Ramos (cell line): ENCODE results near the gene KCTD16.

Source experiments
- in situ Hi-C: fragments of 300-500 bp; cut with MboI; formaldehyde crosslinking; loops from one replicate; pipeline ENCODE4 v1.14.3; 2022; ENCODE audit warnings: low sequenced_read_pairs; ENCODE audit not compliant: unreplicated experiment

KCTD16 gene

GRCh38 chr5:144429905-144430304, 259.2 kb downstream of the KCTD16 start:
- in situ Hi-C loops: no loop called here

DNA sequence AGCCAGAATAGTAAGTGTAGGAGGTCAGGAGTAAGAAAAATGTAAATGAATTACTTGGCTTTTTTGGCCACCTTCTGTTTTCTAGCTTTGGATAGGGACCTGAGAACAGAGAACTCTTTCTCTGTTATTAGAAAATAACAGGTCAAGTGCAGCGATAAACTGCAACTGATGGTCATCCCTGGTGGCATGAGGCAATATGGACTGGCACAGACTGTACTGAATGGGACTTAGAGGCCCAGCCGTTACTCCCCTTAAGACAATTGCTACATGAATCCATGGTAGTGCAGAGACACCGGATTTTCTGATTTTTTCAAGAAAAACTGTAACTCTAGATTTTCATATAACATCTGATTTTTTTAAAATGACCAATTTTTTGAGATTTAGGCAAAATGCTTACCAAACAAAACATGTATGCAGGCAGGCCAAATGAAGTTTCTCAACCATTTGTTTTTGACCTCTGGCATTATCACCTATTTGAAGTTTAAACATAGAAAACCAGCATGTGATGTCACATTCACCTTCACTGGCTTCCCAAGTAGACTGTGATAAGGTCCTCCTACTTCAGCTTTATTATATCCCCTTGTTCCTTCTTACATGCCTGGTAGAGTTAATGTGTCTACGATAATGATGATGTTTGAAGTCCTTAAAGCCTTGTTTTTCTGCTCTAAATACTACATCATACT, 262.6 kb downstream of the KCTD16 start:
- in situ Hi-C loops: no loop called here

DNA sequence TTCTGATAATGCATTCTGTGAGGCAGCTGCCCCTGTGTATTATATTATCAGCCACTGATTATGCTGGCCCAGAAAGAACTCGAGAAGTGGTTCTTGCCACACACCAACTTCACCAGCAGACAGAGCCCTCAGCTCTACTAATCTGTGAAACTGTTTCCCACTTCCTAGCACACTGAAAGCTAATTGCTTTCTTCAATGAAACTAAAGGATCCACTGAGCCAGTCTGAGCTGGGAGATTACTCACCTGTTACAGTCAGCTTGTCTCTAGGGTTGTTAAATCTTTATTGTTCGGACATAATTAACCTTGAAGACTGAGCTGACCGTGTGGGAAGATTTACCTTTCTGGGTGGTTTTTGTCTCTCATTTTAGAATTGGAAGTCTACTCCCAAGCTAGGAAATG, 263.2 kb downstream of the KCTD16 start:
- in situ Hi-C loops: no loop called here

DNA sequence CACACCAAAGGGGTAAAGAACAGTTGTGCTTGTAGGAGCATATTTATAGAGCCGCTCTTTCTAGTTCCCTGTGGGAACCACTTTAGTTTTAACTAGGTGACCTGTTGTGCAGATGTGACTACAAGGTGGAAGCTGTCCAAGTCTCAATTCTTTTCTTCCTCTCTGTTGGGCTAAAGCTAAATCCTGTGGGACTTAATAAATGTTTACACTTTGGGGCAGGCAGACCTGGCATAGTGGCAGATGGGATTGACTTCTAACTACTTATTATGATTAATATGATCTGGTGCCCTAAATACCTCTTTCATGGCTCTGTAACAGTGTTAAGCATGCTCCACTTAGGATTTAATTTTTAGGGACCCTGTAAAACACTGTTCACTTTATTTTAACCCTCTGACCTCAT, 265.3 kb downstream of the KCTD16 start:
- in situ Hi-C loops: no loop called here

DNA sequence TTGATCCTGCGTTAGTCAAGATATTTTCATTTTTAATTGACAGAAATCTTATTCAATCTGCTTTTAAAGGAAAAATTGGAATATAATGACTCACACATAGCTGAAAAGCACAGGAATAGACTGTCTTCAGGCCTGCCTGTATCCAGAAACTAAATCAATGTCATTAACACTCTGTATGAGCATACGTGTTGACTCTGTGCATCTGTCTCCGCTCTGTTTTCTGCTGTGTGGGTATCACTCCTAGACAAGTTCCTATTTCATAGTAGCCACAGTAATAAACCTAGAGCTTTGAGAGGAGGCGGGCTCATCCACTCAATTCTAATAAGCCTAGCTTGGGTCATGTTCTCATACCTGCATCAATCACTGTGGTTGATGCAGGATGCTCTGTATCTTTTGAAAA, 267.6 kb downstream of the KCTD16 start:
- in situ Hi-C loops: no loop called here

DNA sequence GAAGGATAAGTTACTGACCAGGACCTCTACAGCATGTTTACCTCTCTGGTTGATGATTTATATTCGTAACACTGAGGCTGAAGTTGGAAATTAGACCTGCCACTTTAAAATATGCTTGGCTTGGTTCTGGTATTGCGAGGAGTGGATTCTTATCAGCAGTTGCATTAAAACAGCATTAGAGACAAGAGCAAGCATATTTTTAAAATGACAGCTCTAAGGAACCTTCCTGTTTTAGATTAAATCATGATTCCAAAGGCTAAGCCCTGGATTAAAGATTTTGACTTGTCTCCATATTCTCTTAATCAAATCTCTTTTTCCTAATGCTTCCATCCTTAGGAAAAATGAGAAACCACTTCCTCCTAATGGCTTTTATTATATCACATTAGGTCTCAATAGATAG, 277.8 kb downstream of the KCTD16 start:
- in situ Hi-C loops: no loop called here

GRCh38 chr5:144451187-144451973, 280.7 kb downstream of the KCTD16 start:
- in situ Hi-C loops: no loop called here

DNA sequence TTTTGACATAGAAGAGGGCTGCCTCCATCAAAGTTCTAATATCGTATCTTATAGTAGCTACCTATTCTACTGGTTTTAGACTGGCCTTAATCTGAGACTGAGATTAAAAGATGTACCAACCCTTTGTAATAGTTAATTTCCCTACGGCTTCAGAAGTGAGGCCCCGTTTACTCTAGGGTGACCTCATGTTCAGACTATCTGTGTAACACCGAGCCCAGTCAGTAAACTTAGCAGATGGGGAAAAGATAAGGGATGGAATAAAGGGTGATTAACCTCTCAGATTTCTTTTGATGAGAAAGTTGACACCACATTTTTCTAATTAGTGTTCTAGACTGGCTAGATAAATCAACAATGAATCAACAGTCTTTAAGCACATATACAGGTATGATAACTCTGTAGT, 283.1 kb downstream of the KCTD16 start:
- in situ Hi-C loops: no loop called here

GRCh38 chr5:144457160-144457559, 286.5 kb downstream of the KCTD16 start:
- in situ Hi-C loops: no loop called here

- in situ Hi-C loops: no loop called here
These were observed 287.5 kb downstream of the KCTD16 start for GRCh38 chr5:144458216-144458615.

DNA sequence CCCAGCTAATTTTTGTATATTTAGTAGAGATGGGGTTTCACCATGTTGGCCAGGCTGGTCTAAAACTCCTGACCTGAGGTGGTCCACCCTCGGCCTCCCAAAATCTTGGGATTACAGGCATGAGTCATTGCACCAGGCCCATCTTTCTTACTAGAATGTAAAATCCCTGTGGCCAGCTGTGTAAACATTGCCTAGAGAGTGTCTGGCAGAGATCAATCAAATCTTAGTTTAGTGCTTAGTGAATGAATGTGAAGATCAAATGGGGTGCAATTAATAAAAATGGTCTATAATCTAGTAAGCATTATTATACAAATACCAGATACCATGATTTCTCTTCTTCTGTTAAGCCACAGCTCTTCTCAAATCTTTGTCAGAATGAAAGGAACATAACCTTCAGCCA, 289.9 kb downstream of the KCTD16 start:
- in situ Hi-C loops: no loop called here

- in situ Hi-C loops: no loop called here
These were observed 291.9 kb downstream of the KCTD16 start for GRCh38 chr5:144462577-144462976.

DNA sequence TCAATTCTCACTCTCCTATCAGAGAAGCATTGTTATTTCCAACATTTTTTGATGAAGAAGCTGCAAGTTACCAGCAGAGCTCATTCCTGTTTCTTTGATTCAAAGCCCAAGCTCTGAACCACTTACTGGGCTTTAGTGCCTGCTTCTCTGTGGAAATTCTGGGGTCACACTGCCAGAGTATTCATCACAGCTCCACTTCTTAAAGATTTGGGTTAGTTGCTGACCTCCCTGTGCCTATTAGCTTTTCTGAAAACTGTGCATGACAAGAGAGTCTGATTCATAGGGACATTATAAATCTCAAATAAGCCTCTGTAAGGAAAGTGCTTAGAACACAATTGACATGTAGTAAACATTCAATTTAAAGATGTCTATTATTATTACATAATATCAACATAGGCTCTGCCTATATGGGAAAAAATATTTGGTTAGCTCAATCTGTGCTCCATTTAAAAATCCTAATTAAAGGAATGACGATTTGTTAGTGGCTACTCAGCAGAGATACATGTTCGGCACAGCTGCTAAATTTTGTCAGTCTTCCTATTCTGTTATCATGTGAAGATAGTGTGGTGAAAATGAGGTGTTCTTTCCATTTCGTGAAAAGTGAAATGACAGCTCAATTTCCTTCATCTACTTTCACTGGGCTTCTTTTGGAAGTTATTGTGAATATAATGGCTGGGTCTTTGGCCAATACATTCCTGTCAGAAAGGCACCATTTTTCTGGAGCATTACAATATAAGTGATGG, 293.0 kb downstream of the KCTD16 start:
- in situ Hi-C loops: no loop called here

DNA sequence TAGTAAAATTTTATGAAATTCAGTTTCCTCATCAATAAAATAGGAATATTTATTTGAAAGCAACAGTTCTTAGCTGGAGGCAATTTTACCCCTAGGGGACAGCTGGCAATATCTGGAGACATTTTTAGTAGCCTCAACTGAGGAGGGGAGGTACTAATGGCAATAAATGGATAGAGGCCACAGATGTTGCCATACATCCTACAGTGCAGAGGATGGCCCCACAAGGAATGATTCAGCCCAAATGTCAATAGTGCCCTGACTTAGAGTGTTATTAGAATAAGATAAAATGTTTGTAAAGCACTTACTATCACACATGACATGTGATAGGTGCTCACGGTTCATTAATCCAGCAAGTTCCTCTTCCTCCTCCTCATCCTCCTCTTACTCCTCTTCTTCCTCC, 293.6 kb downstream of the KCTD16 start:
- in situ Hi-C loops: no loop called here

GRCh38 chr5:144465441-144465840, 294.8 kb downstream of the KCTD16 start:
- in situ Hi-C loops: no loop called here

GRCh38 chr5:144467792-144468191, 297.1 kb downstream of the KCTD16 start:
- in situ Hi-C loops: no loop called here

DNA sequence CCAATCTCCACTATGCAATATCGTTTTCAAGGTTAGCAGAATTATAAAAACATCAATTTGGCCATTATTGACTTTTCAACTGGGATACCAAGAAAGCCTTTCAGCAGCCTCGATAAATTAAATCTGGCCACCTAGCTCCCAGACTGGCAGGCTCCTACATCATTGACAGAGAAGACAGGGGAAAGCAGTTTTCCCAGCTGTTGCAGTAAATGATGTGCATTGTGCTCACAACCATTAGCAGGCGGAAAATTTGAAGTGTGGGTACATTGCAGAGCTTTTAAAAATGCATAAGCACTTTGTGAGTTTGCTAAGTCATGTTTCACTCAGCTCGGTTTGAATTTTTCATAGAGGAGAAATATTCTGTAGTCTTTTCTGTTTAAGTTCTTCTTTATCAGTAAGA, 297.9 kb downstream of the KCTD16 start:
- in situ Hi-C loops: no loop called here

- in situ Hi-C loops: no loop called here
These were observed 298.4 kb downstream of the KCTD16 start for GRCh38 chr5:144469106-144469505.

DNA sequence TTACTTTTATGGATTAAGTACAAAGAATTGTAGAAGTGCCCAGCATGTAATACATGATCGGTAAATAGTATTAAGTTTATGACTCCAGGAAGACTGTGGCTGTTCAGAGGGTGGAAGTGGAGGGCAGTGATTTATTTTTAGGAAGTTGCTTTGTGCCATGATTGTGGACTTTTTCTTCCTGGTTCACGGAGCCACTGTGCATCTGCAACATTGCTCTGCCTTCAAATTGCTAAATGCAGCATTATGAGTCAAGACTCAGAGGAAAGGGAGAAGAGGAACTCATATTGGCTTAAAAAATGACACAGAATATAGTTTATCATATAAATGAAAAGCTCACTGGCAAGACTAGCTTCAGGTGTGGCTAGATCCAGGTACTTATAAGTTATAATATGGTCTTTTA, 301.5 kb downstream of the KCTD16 start:
- in situ Hi-C loops: no loop called here

DNA sequence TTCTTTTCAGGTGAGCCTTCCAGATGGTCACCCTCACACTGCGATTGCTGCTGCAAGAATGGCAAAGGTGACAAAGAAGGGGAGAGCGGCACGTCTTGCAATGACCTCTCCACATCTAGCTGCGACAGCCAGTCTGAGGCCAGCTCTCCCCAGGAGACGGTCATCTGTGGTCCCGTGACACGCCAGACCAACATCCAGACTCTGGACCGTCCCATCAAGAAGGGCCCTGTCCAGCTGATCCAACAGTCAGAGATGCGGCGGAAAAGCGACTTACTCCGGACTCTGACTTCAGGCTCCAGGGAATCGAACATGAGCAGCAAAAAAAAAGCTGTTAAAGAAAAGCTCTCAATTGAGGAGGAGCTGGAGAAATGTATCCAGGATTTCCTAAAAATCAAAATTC, 303.0 kb downstream of the KCTD16 start:
- in situ Hi-C loops: no loop called here

GRCh38 chr5:144478565-144478964, 307.9 kb downstream of the KCTD16 start:
- in situ Hi-C loops: no loop called here
